ENCODE results near the gene PRDM5.

Gene PRDM5

GRCh38 chr4:120939693-120940092, 17.2 kb upstream of the PRDM5 start:
- TF ChIP-seq SPI1 (IDR thresholded peaks at IDR 0.05; ENCODE audit: low read depth, low read length) (no peak), PAX5 (IDR thresholded peaks at IDR 0.05; ENCODE audit: insufficient read depth, low read length, severe bottlenecking) (no peak), TAF1 (IDR thresholded peaks at IDR 0.05; ENCODE audit: low read depth, low read length) (no peak)
- FAIRE-seq, result no peak

GRCh38 chr4:120929847-120930246, 7.3 kb upstream of the PRDM5 start:
- no peak for FAIRE-seq
- DNase-seq (ENCODE audit: insufficient read length, low spot score), result no peak
- no peak for TF ChIP-seq POU2F2 (IDR thresholded peaks at IDR 0.05; ENCODE audit: low read depth, low read length)
- TF ChIP-seq SPI1 (IDR thresholded peaks at IDR 0.05; ENCODE audit: low read depth, low read length), result no peak
- no peak for TF ChIP-seq POLR2AphosphoS5 (IDR thresholded peaks at IDR 0.05; ENCODE audit: low read depth, low read length)
- TF ChIP-seq POLR2A (IDR thresholded peaks at IDR 0.05; ENCODE audit: low read depth, low read length), result no peak
- no peak for TF ChIP-seq TAF1 (IDR thresholded peaks at IDR 0.05; ENCODE audit: low read depth, low read length)
- no peak for TF ChIP-seq PAX5 (IDR thresholded peaks at IDR 0.05; ENCODE audit: insufficient read depth, low read length, severe bottlenecking)

More at GRCh38 chr4:120939693-120940092, 17.2 kb upstream of the PRDM5 start:
- no peak for DNase-seq (ENCODE audit: insufficient read length, low spot score)

- FAIRE-seq, result no peak
- no peak for DNase-seq (ENCODE audit: insufficient read length, low spot score)
- TF ChIP-seq POU2F2 (IDR thresholded peaks at IDR 0.05; ENCODE audit: low read depth, low read length) (no peak), POLR2AphosphoS5 (IDR thresholded peaks at IDR 0.05; ENCODE audit: low read depth, low read length) (no peak), SPI1 (IDR thresholded peaks at IDR 0.05; ENCODE audit: low read depth, low read length) (no peak), PAX5 (IDR thresholded peaks at IDR 0.05; ENCODE audit: insufficient read depth, low read length, severe bottlenecking) (no peak), TAF1 (IDR thresholded peaks at IDR 0.05; ENCODE audit: low read depth, low read length) (no peak), POLR2A (IDR thresholded peaks at IDR 0.05; ENCODE audit: low read depth, low read length) (no peak)
Observed at GRCh38 chr4:120927801-120928409, 5.4 kb upstream of the PRDM5 start.

- DNase-seq (ENCODE audit: insufficient read length, low spot score) (no peak), FAIRE-seq (no peak)
- TF ChIP-seq SPI1 (IDR thresholded peaks at IDR 0.05; ENCODE audit: low read depth, low read length) (no peak), POLR2A (IDR thresholded peaks at IDR 0.05; ENCODE audit: low read depth, low read length) (no peak), POU2F2 (IDR thresholded peaks at IDR 0.05; ENCODE audit: low read depth, low read length) (no peak), POLR2AphosphoS5 (IDR thresholded peaks at IDR 0.05; ENCODE audit: low read depth, low read length) (no peak), PAX5 (IDR thresholded peaks at IDR 0.05; ENCODE audit: insufficient read depth, low read length, severe bottlenecking) (no peak), TAF1 (IDR thresholded peaks at IDR 0.05; ENCODE audit: low read depth, low read length) (no peak)
Observed at GRCh38 chr4:120926358-120927025, 4.0 kb upstream of the PRDM5 start.

- no peak for DNase-seq (ENCODE audit: insufficient read length, low spot score)
- no peak for TF ChIP-seq SPI1 (IDR thresholded peaks at IDR 0.05; ENCODE audit: low read depth, low read length)
- no peak for TF ChIP-seq POLR2AphosphoS5 (IDR thresholded peaks at IDR 0.05; ENCODE audit: low read depth, low read length)
- no peak for TF ChIP-seq TAF1 (IDR thresholded peaks at IDR 0.05; ENCODE audit: low read depth, low read length)
- FAIRE-seq, result no peak
Observed at GRCh38 chr4:120924931-120925330, 2.4 kb upstream of the PRDM5 start.

- DNase-seq (ENCODE audit: insufficient read length, low spot score) (no peak), FAIRE-seq (no peak)
- TF ChIP-seq SPI1 (IDR thresholded peaks at IDR 0.05; ENCODE audit: low read depth, low read length) (no peak), POLR2AphosphoS5 (IDR thresholded peaks at IDR 0.05; ENCODE audit: low read depth, low read length) (no peak), POU2F2 (IDR thresholded peaks at IDR 0.05; ENCODE audit: low read depth, low read length) (no peak)
Observed at GRCh38 chr4:120923207-120923522, 639 bp upstream of the PRDM5 start.

DNA sequence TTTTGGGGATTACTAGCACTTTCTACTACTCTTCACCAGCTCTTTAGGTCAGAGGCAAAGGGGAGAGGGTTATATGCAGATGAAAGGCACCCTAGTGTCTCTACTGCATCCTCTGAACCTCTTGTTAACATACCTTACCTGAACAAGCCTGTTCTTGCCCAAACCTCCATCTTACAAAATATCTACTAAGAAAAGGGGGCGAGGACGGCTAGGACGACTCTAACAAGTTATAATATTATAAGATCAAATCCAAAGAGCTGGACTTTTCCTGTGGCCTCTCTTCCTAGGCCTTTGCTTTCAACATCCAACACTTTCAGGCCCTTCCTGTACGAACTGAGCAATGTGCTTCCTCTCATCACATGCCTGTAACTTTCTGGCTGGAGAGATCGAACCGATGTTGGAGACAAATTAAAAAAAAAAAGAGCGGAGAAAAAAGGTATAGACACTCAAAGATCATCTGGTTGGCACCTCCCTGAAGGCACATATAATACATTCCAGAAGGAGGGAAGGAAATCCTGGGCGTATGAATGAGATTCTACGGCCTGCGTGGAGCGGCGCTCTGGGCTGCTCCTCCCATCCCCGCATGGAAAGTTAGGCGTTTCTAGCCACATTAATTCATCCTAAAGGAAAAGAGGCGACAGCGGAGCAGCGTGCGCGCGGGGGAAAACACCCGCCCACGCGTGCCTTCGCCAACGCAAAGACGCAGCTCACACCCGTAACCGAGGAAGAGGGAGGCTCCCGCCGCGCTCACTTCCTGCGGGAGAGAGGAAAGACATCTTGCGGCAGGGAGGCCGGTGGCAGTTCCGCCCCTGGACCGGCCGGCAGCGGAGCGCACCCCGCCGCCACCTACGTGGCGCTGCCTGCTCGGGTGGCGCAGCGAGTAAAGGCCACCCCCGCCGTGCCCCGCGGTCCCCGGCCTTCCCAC, 808 bp downstream of the PRDM5 start:
- FAIRE-seq, result no peak
- DNase-seq (ENCODE audit: insufficient read length, low spot score), result no peak
- no peak for TF ChIP-seq POLR2A (IDR thresholded peaks at IDR 0.05; ENCODE audit: low read depth, low read length)
- no peak for TF ChIP-seq POLR2AphosphoS5 (IDR thresholded peaks at IDR 0.05; ENCODE audit: low read depth, low read length)
- TF ChIP-seq SPI1 (IDR thresholded peaks at IDR 0.05; ENCODE audit: low read depth, low read length), result no peak
- TF ChIP-seq POU2F2 (IDR thresholded peaks at IDR 0.05; ENCODE audit: low read depth, low read length), result no peak
- no peak for TF ChIP-seq PAX5 (IDR thresholded peaks at IDR 0.05; ENCODE audit: insufficient read depth, low read length, severe bottlenecking)
- no peak for TF ChIP-seq TAF1 (IDR thresholded peaks at IDR 0.05; ENCODE audit: low read depth, low read length)

DNA sequence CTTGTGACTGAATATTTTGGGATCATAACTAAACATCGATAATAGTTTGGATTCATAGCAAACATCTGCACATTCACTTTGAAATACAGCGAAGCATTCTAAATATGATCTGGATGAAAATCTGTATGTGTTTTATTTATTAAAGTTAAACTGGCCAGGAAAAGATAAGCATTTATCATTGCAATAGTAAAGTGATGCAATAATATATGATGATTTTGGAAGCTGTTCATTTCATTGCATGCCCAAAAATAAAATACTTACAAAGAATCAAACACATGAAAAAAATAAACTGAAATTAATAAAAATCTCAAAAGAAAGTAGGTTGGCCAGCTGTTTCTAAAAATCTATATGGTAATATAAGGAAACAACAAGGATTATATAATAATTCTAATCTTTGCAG, 1.9 kb downstream of the PRDM5 start:
- FAIRE-seq (no peak), DNase-seq (ENCODE audit: insufficient read length, low spot score) (no peak)
- TF ChIP-seq POLR2A (IDR thresholded peaks at IDR 0.05; ENCODE audit: low read depth, low read length) (no peak), SPI1 (IDR thresholded peaks at IDR 0.05; ENCODE audit: low read depth, low read length) (no peak), POU2F2 (IDR thresholded peaks at IDR 0.05; ENCODE audit: low read depth, low read length) (no peak), POLR2AphosphoS5 (IDR thresholded peaks at IDR 0.05; ENCODE audit: low read depth, low read length) (no peak), TAF1 (IDR thresholded peaks at IDR 0.05; ENCODE audit: low read depth, low read length) (no peak), PAX5 (IDR thresholded peaks at IDR 0.05; ENCODE audit: insufficient read depth, low read length, severe bottlenecking) (no peak)

DNA sequence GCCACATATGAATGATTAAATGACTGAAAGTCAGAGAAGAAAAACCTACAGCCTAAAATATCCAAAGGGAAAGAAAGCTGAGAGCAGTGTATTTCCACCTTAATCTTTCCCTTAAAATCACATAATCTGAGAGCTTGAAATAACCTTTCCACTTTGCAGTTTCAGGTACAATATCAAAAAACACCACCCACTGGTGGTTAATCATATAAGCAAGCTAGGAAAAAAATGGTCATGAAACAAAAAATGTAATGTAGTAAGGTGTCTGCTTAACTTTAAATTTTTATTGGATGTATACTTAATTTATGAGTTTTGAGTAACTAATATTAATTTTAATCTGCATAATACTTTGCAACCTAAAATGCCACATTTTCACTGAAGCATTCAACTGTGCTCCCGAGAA, 3.2 kb downstream of the PRDM5 start:
- FAIRE-seq (no peak), DNase-seq (ENCODE audit: insufficient read length, low spot score) (no peak)
- no peak for TF ChIP-seq PAX5 (IDR thresholded peaks at IDR 0.05; ENCODE audit: insufficient read depth, low read length, severe bottlenecking)
- no peak for TF ChIP-seq POU2F2 (IDR thresholded peaks at IDR 0.05; ENCODE audit: low read depth, low read length)
- no peak for TF ChIP-seq POLR2A (IDR thresholded peaks at IDR 0.05; ENCODE audit: low read depth, low read length)
- no peak for TF ChIP-seq TAF1 (IDR thresholded peaks at IDR 0.05; ENCODE audit: low read depth, low read length)
- no peak for TF ChIP-seq POLR2AphosphoS5 (IDR thresholded peaks at IDR 0.05; ENCODE audit: low read depth, low read length)
- TF ChIP-seq SPI1 (IDR thresholded peaks at IDR 0.05; ENCODE audit: low read depth, low read length), result no peak

All from GM12891 (cell line).